Calu3 (cell line): ENCODE measurements around the gene GADL1. TPM values are rescaled to one million over a fixed set of nuclear protein-coding genes. Genes with fewer than 3 reads are reported as not detected.

Experiments
- BruUV-seq: library from RNA; stranded (reverse); fragments of 400-500 nt; replicated peaks from 2 replicates; lab custom pipeline; 2021; lab: Mats Ljungman, UMichigan
- CTCF ChIA-PET: fragments of 300-600 bp; sonication (Branson Sonifier 250); formaldehyde crosslinking; loops from one replicate; lab custom pipeline; 2022; ENCODE audit warnings: antibody characterized with exemption; lab: Charles Lee
- DNase-seq: peaks from one replicate; pipeline ENCODE4 v3.0.0; 2022
- H3K27ac Mint-ChIP-seq: one replicate; pipeline ENCODE4 v1.8.0; 2022; ENCODE audit warnings: mixed read lengths; ENCODE audit not compliant: unreplicated experiment
- H3K27me3 Mint-ChIP-seq: one replicate; pipeline ENCODE4 v1.8.0; 2022; ENCODE audit warnings: mixed read lengths; ENCODE audit not compliant: unreplicated experiment
- H3K36me3 Mint-ChIP-seq: one replicate; pipeline ENCODE4 v1.8.0; 2022; ENCODE audit warnings: mild to moderate bottlenecking, moderate library complexity, mixed read lengths; ENCODE audit not compliant: insufficient read depth, unreplicated experiment
- H3K4me1 Mint-ChIP-seq: one replicate; pipeline ENCODE4 v1.8.0; 2022; ENCODE audit warnings: mild to moderate bottlenecking, low read depth, mixed read lengths; ENCODE audit not compliant: unreplicated experiment
- H3K4me3 Mint-ChIP-seq: one replicate; pipeline ENCODE4 v1.8.0; 2022; ENCODE audit warnings: mild to moderate bottlenecking, low read depth, moderate library complexity, mixed read lengths; ENCODE audit not compliant: unreplicated experiment
- H3K9me3 Mint-ChIP-seq: one replicate; pipeline ENCODE4 v1.8.0; 2022; ENCODE audit warnings: low read depth, mixed read lengths; ENCODE audit not compliant: unreplicated experiment
- intact Hi-C: fragments of 100-400 bp; cut with micrococcal nuclease; formaldehyde crosslinking; loops from one replicate; pipeline ENCODE4 v1.10.0; 2022; ENCODE audit not compliant: unreplicated experiment
- total RNA-seq: library from RNA; stranded (reverse); gene quantifications from 2 replicates; pipeline ENCODE4 v1.2.3, GENCODE V29; 2022
- TF ChIP-seq, protein P1 (sequence below): fragments of 200-600 bp; IDR thresholded peaks from one replicate; pipeline ENCODE4 v1.8.0; 2022; ENCODE audit warnings: antibody characterized with exemption; ENCODE audit not compliant: unreplicated experiment

The GADL1 gene
- total RNA-seq, 1 experiment from 2014 or later, result not detected

DNA sequence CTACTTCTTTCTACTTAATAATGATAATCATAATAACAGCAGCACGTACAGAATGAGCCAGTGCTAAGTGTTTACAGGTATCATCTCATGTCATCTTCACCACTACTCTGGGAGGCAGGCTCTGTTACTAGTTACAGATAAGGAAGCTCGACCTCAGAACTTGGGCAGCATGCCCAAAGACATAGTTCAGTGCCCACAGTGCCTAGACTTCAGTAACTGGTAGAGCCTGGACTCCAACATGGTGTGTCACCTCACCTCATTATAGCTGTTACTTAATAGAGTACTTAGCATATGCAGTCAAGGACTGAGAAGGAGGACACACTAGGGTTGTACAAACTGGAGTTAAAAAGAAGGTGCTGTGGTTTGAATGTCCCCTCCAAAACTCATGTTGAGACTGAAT, 7.6 kb downstream of the GADL1 start:
- no peak overlapping the region for H3K27ac Mint-ChIP-seq
- H3K36me3 Mint-ChIP-seq, result no peaks in the 10 kb centered on the region
- peaks cover 67% of the 10 kb centered on the region for H3K27me3 Mint-ChIP-seq
- intact Hi-C loops, result no loop called here
- DNase-seq, result no peak
- no peaks in the 10 kb centered on the region for H3K9me3 Mint-ChIP-seq
- TF ChIP-seq, protein P1, sequence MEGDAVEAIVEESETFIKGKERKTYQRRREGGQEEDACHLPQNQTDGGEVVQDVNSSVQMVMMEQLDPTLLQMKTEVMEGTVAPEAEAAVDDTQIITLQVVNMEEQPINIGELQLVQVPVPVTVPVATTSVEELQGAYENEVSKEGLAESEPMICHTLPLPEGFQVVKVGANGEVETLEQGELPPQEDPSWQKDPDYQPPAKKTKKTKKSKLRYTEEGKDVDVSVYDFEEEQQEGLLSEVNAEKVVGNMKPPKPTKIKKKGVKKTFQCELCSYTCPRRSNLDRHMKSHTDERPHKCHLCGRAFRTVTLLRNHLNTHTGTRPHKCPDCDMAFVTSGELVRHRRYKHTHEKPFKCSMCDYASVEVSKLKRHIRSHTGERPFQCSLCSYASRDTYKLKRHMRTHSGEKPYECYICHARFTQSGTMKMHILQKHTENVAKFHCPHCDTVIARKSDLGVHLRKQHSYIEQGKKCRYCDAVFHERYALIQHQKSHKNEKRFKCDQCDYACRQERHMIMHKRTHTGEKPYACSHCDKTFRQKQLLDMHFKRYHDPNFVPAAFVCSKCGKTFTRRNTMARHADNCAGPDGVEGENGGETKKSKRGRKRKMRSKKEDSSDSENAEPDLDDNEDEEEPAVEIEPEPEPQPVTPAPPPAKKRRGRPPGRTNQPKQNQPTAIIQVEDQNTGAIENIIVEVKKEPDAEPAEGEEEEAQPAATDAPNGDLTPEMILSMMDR, result no peak
- BruUV-seq, result no TSS peak
- H3K4me3 Mint-ChIP-seq, result no peak overlapping the region
- no peaks in the 10 kb centered on the region for H3K4me1 Mint-ChIP-seq
- CTCF ChIA-PET, result no interaction called here

DNA sequence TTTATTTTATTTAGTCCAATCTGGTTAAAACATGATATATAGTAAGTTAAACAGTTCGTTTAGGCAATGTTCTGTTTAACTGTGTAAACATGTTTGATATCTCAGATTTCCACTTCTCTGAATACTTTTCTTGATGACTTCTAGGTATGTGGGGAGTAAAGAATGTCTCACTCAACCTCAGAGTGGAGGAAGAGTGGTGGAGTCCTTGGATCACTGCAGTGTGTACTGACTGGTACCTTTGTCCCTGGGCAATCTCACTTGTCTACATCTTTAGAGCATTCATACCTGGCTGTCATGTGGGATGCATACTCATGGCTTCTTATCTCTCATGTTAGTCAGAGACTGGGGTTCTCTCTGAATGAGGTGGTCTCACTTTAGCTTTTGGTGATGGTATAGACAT, 15.6 kb downstream of the GADL1 start:
- intact Hi-C loops, result no loop called here

DNA sequence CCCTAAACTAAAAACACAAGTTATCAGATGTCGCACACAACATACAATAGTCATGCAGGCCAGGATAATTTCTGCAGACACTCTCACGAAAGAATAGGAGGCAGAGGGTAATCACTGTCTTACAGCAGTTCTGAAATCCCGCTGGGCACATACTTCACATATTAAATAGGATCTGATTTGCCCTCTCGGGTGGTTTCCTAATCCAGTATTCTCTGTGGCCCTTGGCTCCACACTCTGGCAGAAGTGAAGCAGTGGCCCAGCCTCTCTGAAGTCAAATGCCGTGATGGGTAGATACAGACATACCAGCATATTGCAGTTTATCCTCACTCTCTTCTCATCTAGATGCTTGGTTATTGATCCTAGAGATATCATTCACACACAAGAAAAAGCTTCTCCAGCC, 19.0 kb downstream of the GADL1 start:
- no TSS peak for BruUV-seq
- TF ChIP-seq, protein P1, result no peak
- Mint-ChIP-seq H3K27ac (no peak overlapping the region), H3K4me3 (no peak overlapping the region), H3K9me3 (peaks cover 5% of the 10 kb centered on the region), H3K36me3 (no peaks in the 10 kb centered on the region), H3K4me1 (no peaks in the 10 kb centered on the region), H3K27me3 (peaks cover 82% of the 10 kb centered on the region)
- CTCF ChIA-PET, result interaction anchor here (0.6 kb wide), 1 partner anchor 613 kb away, joined by 3 read pairs; no protein-coding TSS in a partner anchor
- DNase-seq, result no peak
- intact Hi-C loops, result no loop called here

More for the DNA sequence above, 15.6 kb downstream of the GADL1 start:
- no peak for DNase-seq
- TF ChIP-seq, protein P1, result no peak
- peaks cover 66% of the 10 kb centered on the region for H3K27me3 Mint-ChIP-seq
- H3K4me1 Mint-ChIP-seq, result no peaks in the 10 kb centered on the region
- H3K27ac Mint-ChIP-seq, result no peak overlapping the region
- peaks cover 6% of the 10 kb centered on the region for H3K9me3 Mint-ChIP-seq
- H3K4me3 Mint-ChIP-seq, result no peak overlapping the region
- no peaks in the 10 kb centered on the region for H3K36me3 Mint-ChIP-seq
- no TSS peak for BruUV-seq
- CTCF ChIA-PET, result no interaction called here

DNA sequence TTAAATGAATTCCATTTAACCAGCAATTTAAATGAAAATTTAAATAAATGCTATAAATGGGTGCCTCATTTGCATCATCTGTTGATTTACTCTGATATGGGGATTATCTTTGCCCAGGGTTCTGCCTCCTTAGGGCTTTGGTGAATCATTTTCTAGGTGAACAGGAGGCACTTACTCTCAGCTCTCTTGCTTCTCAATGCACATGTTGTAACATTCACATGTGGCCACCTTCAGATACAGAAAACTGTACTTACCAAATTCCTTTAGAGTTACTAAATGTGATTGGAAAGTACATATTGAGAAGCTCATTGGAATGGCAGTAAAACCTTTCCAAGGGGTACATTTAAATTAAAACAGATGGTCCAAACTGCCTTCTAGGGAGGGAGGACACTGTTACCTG, 20.8 kb downstream of the GADL1 start:
- Mint-ChIP-seq H3K36me3 (no peaks in the 10 kb centered on the region), H3K4me3 (no peak overlapping the region), H3K27me3 (peaks cover 74% of the 10 kb centered on the region), H3K4me1 (no peaks in the 10 kb centered on the region), H3K9me3 (no peaks in the 10 kb centered on the region), H3K27ac (no peak overlapping the region)
- CTCF ChIA-PET, result interaction anchor here (0.6 kb wide), 1 partner anchor 14 kb away, joined by 4 read pairs; no protein-coding TSS in a partner anchor
- no peak for DNase-seq
- intact Hi-C loops, result no loop called here
- TF ChIP-seq, protein P1, result no peak
- no TSS peak for BruUV-seq
